Mesenchymal stem cell (in vitro differentiated cells and primary cell): ENCODE measurements around the gene RIN3.

Source experiments
- DNase-seq: peaks from one replicate; pipeline ENCODE4 v3.0.0-alpha.2; 2013
- H2AFZ ChIP-seq: one replicate; pipeline ENCODE4 v1.6.1; 2013; ENCODE audit warnings: low read depth, mild to moderate bottlenecking, control low read depth, inconsistent platforms, low read length, moderate library complexity
- H2AK5ac ChIP-seq: 2 replicates; pipeline ENCODE4 v1.6.1; 2013; ENCODE audit warnings: low read length, moderate library complexity, mild to moderate bottlenecking, inconsistent platforms; ENCODE audit not compliant: severe bottlenecking
- H2BK120ac ChIP-seq: one replicate; pipeline ENCODE4 v1.6.1; 2013; ENCODE audit warnings: low read depth, mild to moderate bottlenecking, inconsistent platforms, low read length, moderate library complexity
- H2BK12ac ChIP-seq, 2 experiments: one replicate each; pipeline ENCODE4 v1.6.1; 2013; ENCODE audit warnings: inconsistent platforms in 2 of 2, low read length in 2 of 2, mild to moderate bottlenecking in 2 of 2, moderate library complexity in 2 of 2, control low read depth in 1 of 2
- H2BK15ac ChIP-seq: one replicate; pipeline ENCODE4 v1.6.1; 2013; ENCODE audit warnings: mild to moderate bottlenecking, low read depth, inconsistent platforms; ENCODE audit not compliant: poor library complexity, severe bottlenecking
- H2BK5ac ChIP-seq: 2 replicates; pipeline ENCODE4 v1.6.1; 2013; ENCODE audit warnings: low read depth, mild to moderate bottlenecking, low read length, control low read depth, inconsistent platforms; ENCODE audit not compliant: poor library complexity, severe bottlenecking
- H3K14ac ChIP-seq, 2 experiments: one replicate each; pipeline ENCODE4 v1.6.1; 2013; ENCODE audit warnings: inconsistent platforms in 2 of 2, low read length in 2 of 2, control low read depth in 1 of 2, mild to moderate bottlenecking in 1 of 2, moderate library complexity in 1 of 2
- H3K18ac ChIP-seq, 2 experiments: one replicate each; pipeline ENCODE4 v1.6.1; 2013; ENCODE audit warnings: inconsistent platforms in 2 of 2, low read length in 2 of 2, control low read depth in 1 of 2, low read depth in 1 of 2, mild to moderate bottlenecking in 1 of 2
- H3K23ac ChIP-seq, 2 experiments: one replicate each; pipeline ENCODE4 v1.6.1; 2013; ENCODE audit warnings: inconsistent platforms in 2 of 2, low read length in 2 of 2, mild to moderate bottlenecking in 2 of 2, moderate library complexity in 2 of 2, control low read depth in 1 of 2
- H3K27ac ChIP-seq: 2 replicates; pipeline ENCODE4 v1.5.1; 2013; ENCODE audit warnings: mild to moderate bottlenecking, moderate library complexity, low read length, control low read depth, inconsistent platforms; ENCODE audit not compliant: poor library complexity, severe bottlenecking
- H3K27me3 ChIP-seq, 2 experiments: 2 replicates each; pipeline versions ENCODE4 v1.6.1 to v1.7.0; 2013; ENCODE audit warnings: low read length in 2 of 2, mild to moderate bottlenecking in 2 of 2, moderate library complexity in 2 of 2, control low read depth in 1 of 2, inconsistent platforms in 1 of 2; ENCODE audit not compliant: control insufficient read depth in 1 of 2, insufficient read depth in 1 of 2
- H3K36me3 ChIP-seq, 2 experiments: 2 replicates each; pipeline versions ENCODE4 v1.6.1 to v1.7.0; 2013; ENCODE audit warnings: low read length in 2 of 2, control low read depth in 1 of 2, inconsistent platforms in 1 of 2, low read depth in 1 of 2, mild to moderate bottlenecking in 1 of 2; ENCODE audit not compliant: insufficient read depth in 2 of 2, control insufficient read depth in 1 of 2
- H3K4ac ChIP-seq, 2 experiments: one replicate each; pipeline ENCODE4 v1.6.1; 2013; ENCODE audit warnings: inconsistent platforms in 2 of 2, low read length in 2 of 2, mild to moderate bottlenecking in 2 of 2, moderate library complexity in 2 of 2, control low read depth in 1 of 2, low read depth in 1 of 2
- H3K4me1 ChIP-seq: 2 replicates; pipeline ENCODE4 v1.6.1; 2013; ENCODE audit warnings: low read depth, low read length, control low read depth; ENCODE audit not compliant: control insufficient read depth, insufficient read depth
- H3K4me2 ChIP-seq: 2 replicates; pipeline ENCODE4 v1.6.1; 2013; ENCODE audit warnings: low read length, mild to moderate bottlenecking, inconsistent platforms; ENCODE audit not compliant: poor library complexity, severe bottlenecking
- H3K4me3 ChIP-seq, 2 experiments: 2 replicates each; pipeline versions ENCODE4 v1.5.1 to v1.7.0; 2013; ENCODE audit warnings: low read length in 2 of 2, mild to moderate bottlenecking in 2 of 2, control low read depth in 1 of 2, low read depth in 1 of 2; ENCODE audit not compliant: insufficient read depth in 1 of 2
- H3K79me1 ChIP-seq: replicated peaks from 2 replicates; pipeline ENCODE4 v1.6.1; 2013; ENCODE audit warnings: mild to moderate bottlenecking, control low read depth, low read length, inconsistent platforms; ENCODE audit not compliant: poor library complexity, severe bottlenecking
- H3K9ac ChIP-seq: 2 replicates; pipeline ENCODE4 v1.7.0; 2013; ENCODE audit warnings: mild to moderate bottlenecking, low read length, moderate library complexity
- H3K9me3 ChIP-seq: 2 replicates; pipeline ENCODE4 v1.7.0; 2013; ENCODE audit warnings: mild to moderate bottlenecking, low read length; ENCODE audit not compliant: control insufficient read depth
- H4K8ac ChIP-seq: one replicate; pipeline ENCODE4 v1.6.1; 2013; ENCODE audit warnings: inconsistent platforms, mild to moderate bottlenecking, low read length, moderate library complexity
- H4K91ac ChIP-seq: one replicate; pipeline ENCODE4 v1.6.1; 2013; ENCODE audit warnings: mild to moderate bottlenecking, low read length, inconsistent platforms
- WGBS: methylation state at CpG from one replicate; pipeline ENCODE4 v1.1.7; 2013; ENCODE audit warnings: mixed read lengths; 5-methylcytosine and 5-hydroxymethylcytosine counted together

The RIN3 gene

DNA sequence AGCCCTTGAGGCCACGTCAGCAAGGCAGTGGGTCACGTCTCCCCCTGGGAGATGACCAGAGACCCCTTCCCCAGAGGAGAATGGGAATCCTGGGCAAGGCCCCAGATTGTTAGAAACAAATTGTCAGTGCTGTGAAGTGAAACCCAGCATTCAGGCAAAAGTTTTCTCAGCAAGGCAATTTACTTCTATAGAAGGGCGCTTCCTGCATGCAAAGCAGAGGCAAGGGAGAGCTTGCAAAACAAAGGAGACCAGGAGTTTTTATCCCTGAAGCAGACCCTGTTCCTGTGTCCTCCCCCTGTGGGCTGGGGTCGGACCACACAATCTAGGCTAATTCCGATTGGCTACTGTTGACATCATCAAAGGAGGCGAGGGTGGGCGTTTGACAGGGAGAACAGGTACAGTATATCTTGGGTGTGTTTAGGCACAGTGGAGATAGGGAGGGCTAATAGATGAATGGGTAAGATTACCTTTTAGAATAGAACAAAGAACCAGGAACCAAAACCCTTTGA is 114.2 kb downstream of the RIN3 start:
- Histone ChIP-seq H2BK12ac (no peak overlapping the region), H3K27me3 (no peaks in the 10 kb centered on the region), H3K9me3 (peaks cover 28% of the 10 kb centered on the region), H2AK5ac (no peak overlapping the region), H3K4me1 (peaks cover 4% of the 10 kb centered on the region), H3K36me3 (peaks cover 22 to 41% of the 10 kb centered on the region in 2 experiments), H3K14ac (no peak overlapping the region), H3K9ac (no peak overlapping the region), H3K18ac (no peak overlapping the region), H3K79me1 (peaks cover 27% of the 10 kb centered on the region), H3K23ac (no peak overlapping the region), H4K8ac (no peak overlapping the region), H4K91ac (no peak overlapping the region), H3K4ac (no peak overlapping the region), H2BK5ac (no peak overlapping the region), H2AFZ (no peak overlapping the region), H3K4me2 (no peak overlapping the region), H3K4me3 (peak overlapping the region in 1 of 2 experiments; percentile 12), H3K27ac (no peak overlapping the region), H2BK15ac (no peak overlapping the region), H2BK120ac (no peak overlapping the region)
- over 99% methylated on average over 7 of the region's 7 CpGs for WGBS
- no peak for DNase-seq

GRCh38 chr14:92628636-92629035 is 115.1 kb downstream of the RIN3 start:
- Histone ChIP-seq H3K9ac (no peak overlapping the region), H2BK5ac (no peak overlapping the region), H3K27ac (no peak overlapping the region), H3K4ac (no peak overlapping the region), H3K27me3 (no peaks in the 10 kb centered on the region), H3K79me1 (peaks cover 23% of the 10 kb centered on the region), H2BK120ac (no peak overlapping the region), H3K18ac (no peak overlapping the region), H3K36me3 (peaks cover 27 to 32% of the 10 kb centered on the region in 2 experiments), H3K23ac (no peak overlapping the region), H3K4me2 (no peak overlapping the region), H4K8ac (no peak overlapping the region), H3K4me3 (no peak overlapping the region), H2BK12ac (no peak overlapping the region), H4K91ac (no peak overlapping the region), H3K4me1 (peaks cover 7% of the 10 kb centered on the region), H2AK5ac (no peak overlapping the region), H3K9me3 (peaks cover 22% of the 10 kb centered on the region), H2AFZ (no peak overlapping the region), H2BK15ac (no peak overlapping the region), H3K14ac (no peak overlapping the region)
- DNase-seq, result no peak
- 64% methylated on average over 1 of the region's 2 CpGs for WGBS

- WGBS, result 87% methylated on average over 2 of the region's 2 CpGs
- no peak overlapping the region for H3K27ac ChIP-seq
- H2BK15ac ChIP-seq, result no peak overlapping the region
- H3K14ac ChIP-seq, result no peak overlapping the region
- H3K18ac ChIP-seq, result no peak overlapping the region
- H3K36me3 ChIP-seq, result peaks cover 26 to 27% of the 10 kb centered on the region in 2 experiments
- H2AFZ ChIP-seq, result no peak overlapping the region
- no peak overlapping the region for H3K23ac ChIP-seq
- H3K27me3 ChIP-seq, result no peaks in the 10 kb centered on the region
- H3K4me3 ChIP-seq, result no peak overlapping the region
- H4K91ac ChIP-seq, result no peak overlapping the region
- peaks cover 22% of the 10 kb centered on the region for H3K79me1 ChIP-seq
- H2BK12ac ChIP-seq, result no peak overlapping the region
- no peak overlapping the region for H2BK5ac ChIP-seq
- H3K4me1 ChIP-seq, result peaks cover 10% of the 10 kb centered on the region
- no peak overlapping the region for H4K8ac ChIP-seq
- H2AK5ac ChIP-seq, result no peak overlapping the region
- no peak overlapping the region for H3K4ac ChIP-seq
- H3K4me2 ChIP-seq, result no peak overlapping the region
- no peak for DNase-seq
- H3K9me3 ChIP-seq, result peaks cover 22% of the 10 kb centered on the region
- H2BK120ac ChIP-seq, result no peak overlapping the region
- no peak overlapping the region for H3K9ac ChIP-seq
Measured at GRCh38 chr14:92630367-92630766, 116.8 kb downstream of the RIN3 start.

- peaks cover 26 to 27% of the 10 kb centered on the region in 2 experiments for H3K36me3 ChIP-seq
- no peak overlapping the region for H2BK15ac ChIP-seq
- no peak overlapping the region for H2AFZ ChIP-seq
- no peaks in the 10 kb centered on the region for H3K27me3 ChIP-seq
- H2AK5ac ChIP-seq, result no peak overlapping the region
- 96% methylated on average over 4 of the region's 4 CpGs for WGBS
- H4K91ac ChIP-seq, result no peak overlapping the region
- no peak overlapping the region for H3K14ac ChIP-seq
- no peak overlapping the region for H3K4me3 ChIP-seq
- no peak overlapping the region for H2BK120ac ChIP-seq
- H2BK5ac ChIP-seq, result no peak overlapping the region
- peaks cover 10% of the 10 kb centered on the region for H3K4me1 ChIP-seq
- H3K9ac ChIP-seq, result no peak overlapping the region
- H3K4me2 ChIP-seq, result no peak overlapping the region
- H3K23ac ChIP-seq, result no peak overlapping the region
- H3K4ac ChIP-seq, result no peak overlapping the region
- no peak overlapping the region for H3K18ac ChIP-seq
- H2BK12ac ChIP-seq, result no peak overlapping the region
- peaks cover 21% of the 10 kb centered on the region for H3K79me1 ChIP-seq
- DNase-seq, result no peak
- no peak overlapping the region for H3K27ac ChIP-seq
- no peak overlapping the region for H4K8ac ChIP-seq
- peaks cover 22% of the 10 kb centered on the region for H3K9me3 ChIP-seq
Measured at GRCh38 chr14:92631098-92631497, 117.5 kb downstream of the RIN3 start.
